GM18502 (cell line): ENCODE results near the gene TMEM144.
"Not testable (repeated sequence)": the region's sequence is repeated elsewhere in the genome, so short reads cannot be mapped to it uniquely, and the experiment has no call there.

Source experiments
- ATAC-seq: cut with Tn5 transposase; IDR thresholded peaks from one replicate; pipeline ENCODE4 v1.9.1; 2021; ENCODE audit warnings: mild to moderate bottlenecking; ENCODE audit not compliant: unreplicated experiment, poor library complexity

TMEM144 gene

GRCh38 chr4:158189422-158189821 is 20.9 kb upstream of the TMEM144 start:
- no peak for ATAC-seq

- ATAC-seq: no peak
Measured at GRCh38 chr4:158190718-158191117, 19.6 kb upstream of the TMEM144 start.

- ATAC-seq: no peak
Measured at GRCh38 chr4:158192439-158193158, 17.7 kb upstream of the TMEM144 start.

GRCh38 chr4:158193171-158193749 is 17.0 kb upstream of the TMEM144 start:
- ATAC-seq: peak; percentile 72

- ATAC-seq: no peak
Measured at GRCh38 chr4:158195297-158195696, 15.0 kb upstream of the TMEM144 start.

- no peak for ATAC-seq
Measured at GRCh38 chr4:158197194-158197776, 13.0 kb upstream of the TMEM144 start.

- ATAC-seq: no peak
Measured at GRCh38 chr4:158200214-158200613, 10.1 kb upstream of the TMEM144 start.

GRCh38 chr4:158201322-158201721 is 9.0 kb upstream of the TMEM144 start:
- no peak for ATAC-seq

- ATAC-seq: no peak
Measured at GRCh38 chr4:158201876-158202275, 8.4 kb upstream of the TMEM144 start.

- ATAC-seq: no peak
Measured at GRCh38 chr4:158202481-158202880, 7.8 kb upstream of the TMEM144 start.

- no peak for ATAC-seq
Measured at GRCh38 chr4:158203436-158203835, 6.8 kb upstream of the TMEM144 start.

GRCh38 chr4:158203929-158204328 is 6.4 kb upstream of the TMEM144 start:
- no peak for ATAC-seq

- ATAC-seq: peak; percentile 67
Measured at GRCh38 chr4:158208963-158209640, 1.2 kb upstream of the TMEM144 start.

GRCh38 chr4:158211222-158211621 is 936 bp downstream of the TMEM144 start:
- no peak for ATAC-seq

GRCh38 chr4:158213466-158213865 is 3.2 kb downstream of the TMEM144 start:
- no peak for ATAC-seq

GRCh38 chr4:158214856-158215255 is 4.6 kb downstream of the TMEM144 start:
- ATAC-seq: no peak

GRCh38 chr4:158217763-158218162 is 7.5 kb downstream of the TMEM144 start:
- ATAC-seq: no peak

- no peak for ATAC-seq
Measured at GRCh38 chr4:158219623-158220022, 9.3 kb downstream of the TMEM144 start.

GRCh38 chr4:158224318-158224717 is 14.0 kb downstream of the TMEM144 start:
- not testable (repeated sequence) for ATAC-seq

GRCh38 chr4:158224999-158225398 is 14.7 kb downstream of the TMEM144 start:
- ATAC-seq: not testable (repeated sequence)

GRCh38 chr4:158227880-158228279 is 17.6 kb downstream of the TMEM144 start:
- not testable (repeated sequence) for ATAC-seq
